Fibroblast of villous mesenchyme (primary cell): ENCODE results near the gene MARCKS. TPM values are rescaled to one million over a fixed set of nuclear protein-coding genes. Genes with fewer than 3 reads are reported as not detected.

Source experiments
- DNase-seq: peaks from one replicate; pipeline ENCODE4 v3.0.0-alpha.2; 2010; ENCODE audit warnings: low read depth
- H3K4me3 ChIP-seq: 2 replicates; pipeline ENCODE4 v1.5.1; 2011; ENCODE audit warnings: low read depth, mild to moderate bottlenecking, low read length
- CTCF ChIP-seq: IDR thresholded peaks from 2 replicates; pipeline ENCODE4 v1.5.1; 2012; ENCODE audit warnings: low read depth, mild to moderate bottlenecking, low read length; ENCODE audit not compliant: insufficient read depth
- total RNA-seq: library from RNA; depleted of rRNA; stranded (reverse); fragments of >200 nt; gene quantifications from 2 replicates; pipeline ENCODE4 v1.2.3, GENCODE V29; 2012

The MARCKS gene
- total RNA-seq, 1 donor: 263 TPM

GRCh38 chr6:113847447-113847846 is 9.7 kb upstream of the MARCKS start:
- H3K4me3 ChIP-seq: no peak overlapping the region
- DNase-seq: no peak
- no peak for TF ChIP-seq CTCF

- TF ChIP-seq CTCF: no peak
- DNase-seq: no peak
- H3K4me3 ChIP-seq: no peak overlapping the region
These were observed 8.9 kb upstream of the MARCKS start for GRCh38 chr6:113848280-113848679.

- no peak for DNase-seq
- H3K4me3 ChIP-seq: no peak overlapping the region
- no peak for TF ChIP-seq CTCF
These were observed 8.3 kb upstream of the MARCKS start for GRCh38 chr6:113848811-113849210.

- H3K4me3 ChIP-seq: no peak overlapping the region
- no peak for TF ChIP-seq CTCF
- no peak for DNase-seq
These were observed 3.9 kb upstream of the MARCKS start for GRCh38 chr6:113853252-113853651.

- peak; percentile 90 for DNase-seq
- TF ChIP-seq CTCF: peak; percentile 14
- H3K4me3 ChIP-seq: peak overlapping the region; percentile 97
These were observed 2.3 kb upstream of the MARCKS start for GRCh38 chr6:113854531-113855499.

- peak; percentile 70 for DNase-seq
- TF ChIP-seq CTCF: no peak
- peak overlapping the region; percentile 97 for H3K4me3 ChIP-seq
These were observed 1.4 kb upstream of the MARCKS start for GRCh38 chr6:113855500-113856374.
